OCI-LY3 (cell line): ENCODE results near the gene SLC12A6.

Source experiments
- EZH2phosphoT487 ChIP-seq: fragments of 200-600 bp; shearing (Covaris generic); IDR thresholded peaks from 2 replicates; pipeline ENCODE4 v1.6.1; 2018; ENCODE audit warnings: antibody characterized with exemption, mixed run types, low read depth
- TF ChIP-seq, protein P1 (sequence below): fragments of 200-600, 300-600 bp; sonication (generic); IDR thresholded peaks from 2 replicates; pipeline ENCODE4 v1.5.1; 2014; ENCODE audit warnings: antibody characterized with exemption, low read length, low read depth

DNA sequence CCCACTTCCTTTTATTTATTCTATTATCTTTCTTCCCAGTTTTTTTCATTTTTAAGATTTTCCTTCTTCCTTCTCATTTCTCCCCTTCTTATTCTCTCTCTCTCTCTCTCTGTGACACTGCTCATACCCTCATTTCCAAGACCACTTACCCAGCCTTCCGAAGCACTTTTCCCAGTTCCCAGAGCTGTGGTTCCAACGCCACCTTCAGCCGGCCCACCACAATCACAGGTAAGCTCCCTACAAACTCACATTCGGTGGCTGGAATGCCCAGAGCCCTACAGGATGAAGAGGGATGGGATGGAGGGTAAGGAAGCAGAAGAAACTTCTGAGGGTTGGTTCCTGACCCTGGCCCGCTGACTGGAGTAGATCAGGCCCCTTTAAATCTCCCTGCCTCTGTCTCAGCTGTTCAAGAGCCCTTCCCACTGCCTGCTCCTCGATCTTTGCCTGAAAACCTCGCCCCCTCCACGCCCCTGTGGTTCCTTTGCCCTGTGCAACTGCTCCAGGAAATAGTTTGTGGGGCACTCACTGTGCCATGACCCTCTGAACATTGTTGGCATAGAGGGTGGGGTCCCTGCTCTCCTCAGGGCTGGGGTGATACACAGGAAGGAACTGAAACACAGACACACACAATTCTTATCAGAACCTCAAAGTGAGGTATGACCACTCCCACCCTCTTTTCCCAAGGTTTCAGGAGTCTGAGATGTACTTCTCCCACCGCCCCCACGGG, 24.6 kb upstream of the SLC12A6 start:
- TF ChIP-seq, protein P1, sequence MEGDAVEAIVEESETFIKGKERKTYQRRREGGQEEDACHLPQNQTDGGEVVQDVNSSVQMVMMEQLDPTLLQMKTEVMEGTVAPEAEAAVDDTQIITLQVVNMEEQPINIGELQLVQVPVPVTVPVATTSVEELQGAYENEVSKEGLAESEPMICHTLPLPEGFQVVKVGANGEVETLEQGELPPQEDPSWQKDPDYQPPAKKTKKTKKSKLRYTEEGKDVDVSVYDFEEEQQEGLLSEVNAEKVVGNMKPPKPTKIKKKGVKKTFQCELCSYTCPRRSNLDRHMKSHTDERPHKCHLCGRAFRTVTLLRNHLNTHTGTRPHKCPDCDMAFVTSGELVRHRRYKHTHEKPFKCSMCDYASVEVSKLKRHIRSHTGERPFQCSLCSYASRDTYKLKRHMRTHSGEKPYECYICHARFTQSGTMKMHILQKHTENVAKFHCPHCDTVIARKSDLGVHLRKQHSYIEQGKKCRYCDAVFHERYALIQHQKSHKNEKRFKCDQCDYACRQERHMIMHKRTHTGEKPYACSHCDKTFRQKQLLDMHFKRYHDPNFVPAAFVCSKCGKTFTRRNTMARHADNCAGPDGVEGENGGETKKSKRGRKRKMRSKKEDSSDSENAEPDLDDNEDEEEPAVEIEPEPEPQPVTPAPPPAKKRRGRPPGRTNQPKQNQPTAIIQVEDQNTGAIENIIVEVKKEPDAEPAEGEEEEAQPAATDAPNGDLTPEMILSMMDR, result no peak
- TF ChIP-seq EZH2phosphoT487, result no peak
